NCI-H1048 (cell line): ENCODE results near the gene TNFRSF4.
A peak's percentile ranks its signal among the peaks of the same experiment; 100 is the strongest.

ENCODE experiments used
- DNase-seq: peaks from one replicate; lab custom pipeline; 2025; lab: John Stamatoyannopoulos, UW

Gene TNFRSF4

GRCh38 chr1:1232796-1233566, 19.0 kb upstream of the TNFRSF4 start:
- DNase-seq, result no peak

- no peak for DNase-seq
Measured at GRCh38 chr1:1232208-1232795, 18.3 kb upstream of the TNFRSF4 start, which contains the start of gene B3GALT6. Gene B3GALT6, plus strand, starts transcription at chr1:1232237. Its CDS starts 42 bp downstream, at chr1:1232279.

GRCh38 chr1:1231400-1232207, 17.7 kb upstream of the TNFRSF4 start, which contains the start of gene SDF4:
Gene SDF4, minus strand, starts transcription at chr1:1232001. Its CDS starts 3,229 bp downstream, at chr1:1228772.
- DNase-seq, result peak; percentile 94

GRCh38 chr1:1230656-1231399, 16.9 kb upstream of the TNFRSF4 start:
- DNase-seq, result no peak

- no peak for DNase-seq
Measured at GRCh38 chr1:1229770-1230169, 15.8 kb upstream of the TNFRSF4 start.

- DNase-seq, result no peak
Measured at GRCh38 chr1:1228596-1229321, 14.8 kb upstream of the TNFRSF4 start.

- no peak for DNase-seq
Measured at GRCh38 chr1:1228187-1228586, 14.2 kb upstream of the TNFRSF4 start.

- DNase-seq, result no peak
Measured at GRCh38 chr1:1227386-1227785, 13.4 kb upstream of the TNFRSF4 start.

GRCh38 chr1:1226566-1227362, 12.8 kb upstream of the TNFRSF4 start:
- no peak for DNase-seq

- no peak for DNase-seq
Measured at GRCh38 chr1:1225913-1226312, 12.0 kb upstream of the TNFRSF4 start.

- DNase-seq, result no peak
Measured at GRCh38 chr1:1225238-1225845, 11.4 kb upstream of the TNFRSF4 start.

- no peak for DNase-seq
Measured at GRCh38 chr1:1223891-1224290, 9.9 kb upstream of the TNFRSF4 start.

- DNase-seq, result no peak
Measured at GRCh38 chr1:1223321-1223720, 9.4 kb upstream of the TNFRSF4 start.

GRCh38 chr1:1222575-1223225, 8.7 kb upstream of the TNFRSF4 start:
- DNase-seq, result no peak

GRCh38 chr1:1221887-1222574, 8.1 kb upstream of the TNFRSF4 start:
- DNase-seq, result no peak

- DNase-seq, result no peak
Measured at GRCh38 chr1:1220197-1220596, 6.2 kb upstream of the TNFRSF4 start.

GRCh38 chr1:1219341-1219740, 5.4 kb upstream of the TNFRSF4 start:
- no peak for DNase-seq

- DNase-seq, result no peak
Measured at GRCh38 chr1:1218524-1219200, 4.7 kb upstream of the TNFRSF4 start.
